Spinal cord (tissue), 10 donors: ENCODE measurements around the gene SLC4A3. TPM values are rescaled to one million over a fixed set of nuclear protein-coding genes. Genes with fewer than 3 reads are reported as not detected.

Experiments
- DNase-seq, 6 donors: peaks; one replicate each; pipeline versions ENCODE4 v3.0.0 to v3.0.0-alpha.2; 2013 to 2015; ENCODE audit warnings: low spot score in 6 of 6, low read depth in 4 of 6
- H3K27ac ChIP-seq: one replicate; pipeline ENCODE4 v1.5.1; 2013; ENCODE audit warnings: low read depth, low read length, control low read depth
- H3K27me3 ChIP-seq: one replicate; pipeline ENCODE4 v1.6.1; 2013; ENCODE audit warnings: low read length; ENCODE audit not compliant: control insufficient read depth, insufficient read depth
- H3K36me3 ChIP-seq: one replicate; pipeline ENCODE4 v1.6.1; 2013; ENCODE audit warnings: low read length; ENCODE audit not compliant: control insufficient read depth, insufficient read depth
- H3K4me1 ChIP-seq: one replicate; pipeline ENCODE4 v1.6.1; 2013; ENCODE audit warnings: low read length; ENCODE audit not compliant: control insufficient read depth, insufficient read depth
- H3K4me3 ChIP-seq: one replicate; pipeline ENCODE4 v1.5.1; 2013; ENCODE audit warnings: low read depth, low read length, control low read depth
- H3K9me3 ChIP-seq: one replicate; pipeline ENCODE4 v1.6.1; 2013; ENCODE audit warnings: low read length; ENCODE audit not compliant: control insufficient read depth, insufficient read depth
- WGBS: methylation state at CpG from one replicate; pipeline ENCODE4 v1.1.5; 2013; ENCODE audit warnings: missing lambda C conversion rate; ENCODE audit not compliant: insufficient coverage; 5-methylcytosine and 5-hydroxymethylcytosine counted together
- polyA plus RNA-seq, 2 donors: library from polyadenylated mRNA; unstranded; fragments of 120-200 nt; gene quantifications; one replicate each; pipeline ENCODE4 v1.2.1, GENCODE V29; 2013; ENCODE audit not compliant: insufficient read length in 2 of 2
- total RNA-seq, 2 donors: library from RNA; depleted of rRNA in 1 of 2; stranded (reverse); fragments of 120-200 nt in 1 of 2; fragments of >200 nt in 1 of 2; gene quantifications; one replicate each; pipeline versions ENCODE4 v1.2.3 to v1.2.4, GENCODE V29; 2013 to 2014
- donor health status: healthy.

Gene SLC4A3
- total and polyA plus RNA-seq, 4 donors = 17.0 to 61.3 (median 37.8) TPM

DNA sequence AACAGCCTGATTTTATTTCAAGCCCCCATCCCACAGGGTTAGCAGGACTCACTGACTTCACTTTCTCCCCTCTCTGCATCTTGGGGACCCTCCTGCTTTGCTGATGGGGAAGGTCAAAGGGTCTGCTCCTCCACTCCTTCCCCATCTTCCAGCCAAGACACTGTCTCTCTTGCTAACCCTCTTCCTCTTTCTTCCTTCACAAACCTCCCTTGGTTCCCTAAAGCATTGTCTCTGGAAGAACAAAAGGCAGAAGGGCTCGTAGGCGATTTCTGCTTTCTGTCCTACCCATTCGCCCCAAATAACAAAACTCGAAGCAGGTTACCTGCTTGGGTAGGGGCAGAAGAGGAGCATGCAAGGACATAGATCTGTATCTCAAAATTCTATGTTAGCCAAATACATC lies 5.5 kb upstream of the SLC4A3 start:
- H3K9me3 ChIP-seq = no peaks in the 10 kb centered on the region
- H3K4me1 ChIP-seq = peaks cover 6% of the 10 kb centered on the region
- WGBS = no CpG with 5 or more reads among the region's 4 CpGs
- H3K27ac ChIP-seq = no peak overlapping the region
- no peak overlapping the region for H3K4me3 ChIP-seq
- H3K36me3 ChIP-seq = peaks cover under 1% of the 10 kb centered on the region
- DNase-seq = no peak
- no peaks in the 10 kb centered on the region for H3K27me3 ChIP-seq

DNA sequence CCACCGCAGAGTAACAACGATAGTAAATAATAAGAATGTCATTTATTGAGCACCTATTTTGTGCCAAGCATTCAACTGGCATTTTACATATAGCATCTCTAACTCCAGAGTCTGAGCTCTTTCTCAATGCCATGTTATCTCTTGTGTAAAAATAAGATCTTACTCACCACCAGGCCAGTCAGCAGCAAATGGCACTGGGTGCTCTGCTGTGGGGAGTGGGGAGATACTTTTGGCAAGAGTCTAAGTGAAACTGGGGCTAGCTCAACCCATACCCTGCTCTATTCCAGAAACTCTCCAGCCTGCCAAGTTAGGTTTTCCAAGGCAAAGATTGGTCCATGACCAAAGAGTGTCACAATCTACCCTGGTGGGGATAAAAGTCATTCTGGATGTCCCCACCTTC lies 5.0 kb upstream of the SLC4A3 start:
- Histone ChIP-seq H3K27me3 (no peaks in the 10 kb centered on the region), H3K4me3 (no peak overlapping the region), H3K27ac (no peak overlapping the region), H3K9me3 (no peaks in the 10 kb centered on the region), H3K4me1 (peaks cover 9% of the 10 kb centered on the region), H3K36me3 (no peaks in the 10 kb centered on the region)
- WGBS = no CpG with 5 or more reads among the region's 2 CpGs
- no peak for DNase-seq

DNA sequence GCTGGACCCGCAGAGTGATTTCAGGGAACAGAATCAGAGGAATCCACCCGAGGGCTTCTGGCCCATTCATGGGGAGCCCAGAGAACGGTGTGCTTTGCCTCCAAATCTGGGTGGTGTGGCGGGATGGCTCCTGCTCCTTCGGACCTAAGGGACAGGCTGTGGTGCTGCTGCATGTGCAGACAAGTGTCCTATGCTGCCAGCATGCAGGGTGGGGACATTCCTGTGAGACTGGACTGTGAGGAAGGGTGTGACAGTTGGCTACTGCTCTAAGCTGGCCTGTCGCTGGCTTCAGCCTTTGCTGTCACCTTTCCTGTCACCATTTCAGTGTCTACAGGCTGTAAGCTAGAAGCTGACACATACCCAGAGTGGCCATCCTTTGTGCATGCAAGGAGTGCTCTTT lies 2.9 kb upstream of the SLC4A3 start:
- peaks cover 28% of the 10 kb centered on the region for H3K4me1 ChIP-seq
- H3K4me3 ChIP-seq = no peak overlapping the region
- 88% methylated on average over 5 of the region's 6 CpGs for WGBS
- H3K27me3 ChIP-seq = no peaks in the 10 kb centered on the region
- H3K27ac ChIP-seq = no peak overlapping the region
- no peaks in the 10 kb centered on the region for H3K9me3 ChIP-seq
- no peak for DNase-seq
- peaks cover 14% of the 10 kb centered on the region for H3K36me3 ChIP-seq

DNA sequence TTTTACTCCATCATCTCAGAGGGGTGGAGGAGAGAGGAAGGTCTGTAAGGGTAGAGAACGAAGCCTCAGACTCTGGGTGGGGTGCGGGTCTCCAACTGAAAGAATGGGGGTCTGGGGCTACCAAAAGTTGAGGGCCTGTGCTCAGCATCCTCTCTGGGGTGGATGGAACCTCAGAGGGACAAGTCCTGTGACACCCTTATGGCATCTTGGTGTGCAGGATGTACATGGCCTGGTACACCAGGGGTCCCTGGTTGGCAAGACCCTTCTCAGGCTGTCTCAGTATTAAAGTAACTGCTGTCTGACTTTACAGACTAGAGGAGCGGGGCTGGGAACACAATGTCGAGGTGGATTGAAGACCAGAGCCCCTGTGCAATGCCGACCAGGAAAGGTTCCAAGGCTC lies 2.3 kb upstream of the SLC4A3 start:
- Histone ChIP-seq H3K4me3 (no peak overlapping the region), H3K27ac (no peak overlapping the region), H3K4me1 (peaks cover 29% of the 10 kb centered on the region), H3K36me3 (peaks cover 20% of the 10 kb centered on the region), H3K9me3 (no peaks in the 10 kb centered on the region), H3K27me3 (no peaks in the 10 kb centered on the region)
- no peak for DNase-seq
- 95% methylated on average over 5 of the region's 5 CpGs for WGBS

DNA sequence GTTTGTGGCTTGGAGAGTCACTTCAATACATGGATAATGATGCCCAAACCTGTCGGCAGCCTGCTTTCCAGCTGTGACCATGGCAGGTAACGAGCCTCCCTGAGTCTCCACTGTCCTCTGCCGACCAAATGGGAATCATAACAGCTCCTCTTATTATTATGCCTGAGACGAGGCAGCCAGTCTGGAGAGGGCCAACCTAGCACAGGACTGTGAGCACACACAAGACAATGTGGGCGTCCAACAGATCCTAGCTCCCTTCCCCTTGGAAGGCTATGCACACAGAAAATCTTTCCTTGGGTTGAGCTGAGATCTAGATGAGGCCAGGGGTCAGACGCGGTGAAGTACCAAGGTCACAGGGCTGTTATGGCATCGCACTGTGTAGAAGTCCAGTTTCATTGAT lies 890 bp upstream of the SLC4A3 start:
- Histone ChIP-seq H3K36me3 (peaks cover 34% of the 10 kb centered on the region), H3K4me3 (no peak overlapping the region), H3K9me3 (no peaks in the 10 kb centered on the region), H3K4me1 (peaks cover 30% of the 10 kb centered on the region), H3K27me3 (no peaks in the 10 kb centered on the region), H3K27ac (no peak overlapping the region)
- DNase-seq = peak in 2 of 6 donors; percentile 10 to 53
- WGBS = 78% methylated on average over 7 of the region's 8 CpGs

DNA sequence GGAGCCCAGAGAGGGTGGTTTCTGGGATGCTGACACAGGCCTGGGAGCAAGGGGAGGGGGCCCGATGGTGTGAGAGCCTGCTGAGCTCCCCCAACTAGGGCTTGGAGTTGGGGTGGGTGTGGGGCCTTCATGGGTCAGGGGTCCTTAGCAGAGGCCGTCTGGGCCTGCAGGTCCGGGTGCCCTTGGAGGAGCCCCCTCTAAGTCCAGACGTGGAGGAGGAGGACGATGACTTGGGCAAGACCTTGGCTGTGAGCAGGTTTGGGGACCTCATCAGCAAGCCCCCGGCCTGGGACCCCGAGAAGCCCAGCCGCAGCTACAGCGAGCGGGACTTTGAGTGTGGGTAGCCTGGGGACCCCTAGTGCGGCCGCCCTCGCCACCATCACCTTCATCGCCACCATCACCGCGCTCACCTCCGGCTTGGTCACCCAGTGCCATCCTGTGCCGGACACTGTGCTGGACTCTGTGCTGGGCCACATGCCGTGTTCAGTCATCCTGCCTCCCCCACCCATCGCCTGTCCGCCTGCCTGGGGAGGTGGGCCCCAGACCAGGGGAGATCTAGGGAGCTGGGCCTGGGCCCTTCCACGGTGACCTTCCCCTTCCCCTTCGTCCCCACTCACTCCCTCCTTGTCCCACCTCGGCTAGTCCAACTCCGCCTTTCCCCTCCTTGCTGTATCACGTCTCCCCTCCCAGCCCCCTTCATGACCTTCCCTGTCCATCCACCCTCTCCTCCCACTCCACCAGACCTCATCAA lies 980 bp downstream of the SLC4A3 start:
- H3K4me3 ChIP-seq = peak overlapping the region; percentile 53
- 87% methylated on average over 26 of the region's 26 CpGs for WGBS
- no peak for DNase-seq
- H3K27ac ChIP-seq = no peak overlapping the region
- peaks cover 30% of the 10 kb centered on the region for H3K4me1 ChIP-seq
- no peaks in the 10 kb centered on the region for H3K9me3 ChIP-seq
- H3K36me3 ChIP-seq = peaks cover 52% of the 10 kb centered on the region
- no peaks in the 10 kb centered on the region for H3K27me3 ChIP-seq

DNA sequence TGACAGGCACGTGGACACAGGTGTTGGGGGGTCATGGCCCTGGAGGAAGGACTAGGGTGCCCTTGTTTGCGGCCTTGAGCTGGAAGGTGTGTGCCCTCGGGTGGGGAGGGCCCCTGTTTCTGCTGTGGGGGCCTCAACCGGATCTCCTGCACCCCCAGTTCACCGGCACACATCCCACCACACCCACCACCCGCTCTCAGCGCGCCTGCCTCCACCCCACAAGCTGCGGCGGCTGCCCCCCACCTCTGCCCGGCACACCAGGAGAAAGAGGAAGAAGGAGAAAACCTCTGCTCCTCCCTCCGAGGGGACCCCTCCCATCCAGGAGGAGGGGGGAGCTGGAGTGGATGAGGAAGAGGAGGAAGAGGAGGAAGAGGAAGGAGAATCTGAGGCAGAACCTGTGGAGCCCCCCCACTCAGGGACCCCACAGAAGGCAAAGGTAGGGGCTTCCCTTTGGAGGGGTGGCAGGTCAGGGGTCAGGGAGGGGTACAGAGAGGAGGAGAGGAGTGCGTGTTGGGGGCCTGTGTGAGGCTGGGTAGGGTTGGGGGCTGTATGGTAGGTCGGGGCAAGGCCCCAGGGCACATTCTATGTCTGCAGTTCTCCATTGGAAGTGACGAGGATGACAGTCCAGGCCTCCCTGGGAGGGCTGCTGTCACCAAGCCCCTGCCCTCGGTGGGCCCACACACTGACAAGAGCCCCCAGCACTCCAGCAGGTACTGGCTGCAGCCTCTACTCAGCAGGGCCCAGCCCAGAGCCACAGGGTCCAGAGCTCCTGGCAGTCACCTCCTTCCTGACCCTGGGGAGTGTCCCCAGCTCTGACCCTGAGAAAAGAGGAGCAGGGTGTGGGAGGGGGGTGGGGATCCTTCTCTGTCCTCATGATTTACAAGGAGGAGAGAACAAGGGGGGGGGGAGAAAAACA lies 1.8 kb downstream of the SLC4A3 start:
- no peak for DNase-seq
- Histone ChIP-seq H3K9me3 (no peaks in the 10 kb centered on the region), H3K36me3 (peaks cover 61% of the 10 kb centered on the region), H3K27ac (no peak overlapping the region), H3K27me3 (no peaks in the 10 kb centered on the region), H3K4me3 (no peak overlapping the region), H3K4me1 (peaks cover 30% of the 10 kb centered on the region)
- 75% methylated on average over 4 of the region's 16 CpGs for WGBS

DNA sequence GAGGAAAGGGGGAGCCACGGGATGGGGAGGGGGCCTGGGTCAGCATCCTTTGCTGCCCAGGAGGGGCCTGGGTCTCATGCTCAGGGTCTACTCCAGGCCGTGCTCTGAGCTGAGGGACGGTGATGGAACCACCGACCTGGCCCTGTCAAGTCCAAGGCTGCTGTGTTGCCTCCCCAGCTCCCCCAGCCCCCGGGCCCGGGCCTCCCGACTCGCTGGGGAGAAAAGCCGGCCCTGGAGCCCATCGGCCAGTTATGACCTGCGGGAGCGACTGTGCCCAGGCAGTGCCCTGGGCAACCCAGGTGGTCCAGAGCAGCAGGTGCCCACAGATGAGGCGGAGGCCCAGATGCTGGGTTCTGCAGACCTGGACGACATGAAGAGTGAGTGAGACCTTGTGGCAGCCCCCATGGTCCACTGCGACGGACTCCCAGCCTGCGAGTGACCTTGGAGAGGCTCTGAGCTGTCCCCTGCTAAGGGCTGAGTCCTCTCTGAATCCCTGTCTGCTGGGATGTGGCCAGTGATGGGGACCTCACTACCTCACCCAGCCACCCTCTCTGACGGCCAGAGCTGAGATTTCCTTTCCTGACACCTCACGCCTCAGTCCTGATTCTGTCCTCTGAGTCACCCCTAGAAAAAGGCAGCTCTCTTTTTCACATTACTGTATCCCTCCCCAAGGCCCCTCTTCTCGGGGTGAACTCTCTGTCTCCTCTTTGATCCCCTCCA lies 2.7 kb downstream of the SLC4A3 start:
- H3K4me3 ChIP-seq = no peak overlapping the region
- H3K36me3 ChIP-seq = peaks cover 69% of the 10 kb centered on the region
- DNase-seq = no peak
- peaks cover 30% of the 10 kb centered on the region for H3K4me1 ChIP-seq
- 89% methylated on average over 20 of the region's 20 CpGs for WGBS
- no peak overlapping the region for H3K27ac ChIP-seq
- no peaks in the 10 kb centered on the region for H3K9me3 ChIP-seq
- no peaks in the 10 kb centered on the region for H3K27me3 ChIP-seq

DNA sequence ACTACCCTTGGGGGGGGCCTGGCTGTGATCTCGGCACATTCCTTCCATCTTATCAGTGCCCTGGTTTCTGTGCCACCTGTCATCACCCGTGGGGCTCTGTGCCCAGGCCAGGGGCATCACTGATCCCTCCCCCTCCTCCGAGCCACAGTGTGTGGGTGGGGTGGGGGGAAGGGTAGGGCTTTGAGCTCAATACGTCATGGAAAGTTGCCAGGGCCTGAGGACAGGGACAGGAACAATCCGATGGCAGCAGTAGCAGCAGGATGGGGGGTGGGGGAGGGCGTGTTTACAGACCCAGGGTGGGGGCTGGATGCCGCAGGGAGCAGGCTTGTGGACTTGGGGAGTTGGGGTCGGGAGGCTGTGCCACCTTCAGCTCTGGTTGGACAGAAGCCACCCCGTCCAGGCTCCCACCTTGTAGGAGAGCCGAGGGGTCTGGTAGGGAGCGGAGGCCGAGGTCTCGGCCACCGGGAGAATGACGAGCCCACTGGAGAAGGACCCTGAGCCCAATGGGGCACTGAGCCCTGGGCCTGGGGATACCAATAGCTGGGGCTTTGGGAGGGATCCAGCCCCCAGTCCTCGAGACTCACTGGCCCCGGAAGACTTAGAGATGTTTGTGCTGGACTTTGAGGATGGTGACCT lies 3.5 kb downstream of the SLC4A3 start:
- no peak overlapping the region for H3K27ac ChIP-seq
- H3K27me3 ChIP-seq = no peaks in the 10 kb centered on the region
- H3K36me3 ChIP-seq = peaks cover 77% of the 10 kb centered on the region
- 80% methylated on average over 14 of the region's 17 CpGs for WGBS
- no peak for DNase-seq
- no peak overlapping the region for H3K4me3 ChIP-seq
- no peaks in the 10 kb centered on the region for H3K9me3 ChIP-seq
- H3K4me1 ChIP-seq = peaks cover 30% of the 10 kb centered on the region
